Fibroblast of peridontal ligament (primary cell): ENCODE measurements around the gene CDC25B.
A peak's percentile ranks its signal among the peaks of the same experiment; 100 is the strongest.

Experiments
- DNase-seq: peaks from one replicate; pipeline ENCODE4 v3.0.0-alpha.2; 2010; ENCODE audit errors: extremely low read depth

Gene CDC25B

GRCh38 chr20:3763671-3764601 is 32.2 kb upstream of the CDC25B start:
- DNase-seq, result no peak

DNA sequence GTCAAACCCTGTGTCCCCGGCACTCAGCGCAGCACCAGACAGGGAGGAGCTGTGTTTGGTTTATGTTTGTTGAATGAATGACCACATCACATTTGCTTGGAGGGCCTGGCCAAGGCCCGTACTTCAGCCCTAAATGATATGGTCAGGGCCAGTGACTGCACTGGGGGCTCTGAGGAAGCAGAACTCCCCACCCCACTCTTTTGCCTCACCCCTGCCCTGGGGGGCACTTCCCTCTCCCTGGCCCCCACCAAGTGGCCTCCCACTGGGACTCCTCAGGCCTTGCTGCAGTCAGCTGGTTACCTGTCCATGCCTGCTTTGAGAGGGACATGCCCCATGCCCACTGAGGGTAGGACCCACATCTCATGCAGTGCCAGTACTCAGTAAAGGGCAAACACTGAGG is 31.5 kb upstream of the CDC25B start:
- DNase-seq, result no peak

DNA sequence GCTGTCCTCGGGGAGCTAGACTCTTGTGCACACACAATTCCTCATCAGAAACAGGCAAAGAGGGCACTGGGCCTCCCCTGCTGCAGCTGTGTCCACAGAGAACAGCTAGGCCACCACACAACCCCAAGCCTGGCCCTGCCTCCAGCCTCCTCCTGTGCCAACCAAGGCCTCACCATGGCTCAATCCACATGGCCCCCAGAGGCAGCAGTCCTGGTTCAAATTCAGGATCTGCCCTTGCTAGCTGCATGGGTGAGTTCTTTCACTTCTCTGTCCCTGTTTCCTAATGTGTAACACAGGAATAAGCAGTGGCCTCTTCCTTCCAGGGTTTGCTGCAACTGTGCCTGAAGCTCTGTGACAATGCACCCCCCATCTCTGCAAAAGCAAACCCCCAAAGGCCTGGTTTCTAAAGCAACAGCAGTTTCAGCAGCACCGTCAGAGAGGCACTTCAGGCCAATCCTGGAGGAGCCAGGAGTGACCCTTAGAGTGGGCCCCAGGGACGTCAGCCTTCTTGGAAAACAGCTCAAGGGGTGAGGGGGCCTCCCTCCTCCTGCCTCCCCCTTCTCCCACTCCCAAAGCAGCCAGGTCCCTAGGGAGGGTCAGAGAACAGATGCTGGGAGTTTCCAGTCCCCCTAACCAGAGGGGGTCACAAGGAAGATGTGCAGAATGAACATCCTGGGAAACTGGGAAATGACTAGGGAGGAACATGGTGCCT is 30.8 kb upstream of the CDC25B start:
- no peak for DNase-seq

DNA sequence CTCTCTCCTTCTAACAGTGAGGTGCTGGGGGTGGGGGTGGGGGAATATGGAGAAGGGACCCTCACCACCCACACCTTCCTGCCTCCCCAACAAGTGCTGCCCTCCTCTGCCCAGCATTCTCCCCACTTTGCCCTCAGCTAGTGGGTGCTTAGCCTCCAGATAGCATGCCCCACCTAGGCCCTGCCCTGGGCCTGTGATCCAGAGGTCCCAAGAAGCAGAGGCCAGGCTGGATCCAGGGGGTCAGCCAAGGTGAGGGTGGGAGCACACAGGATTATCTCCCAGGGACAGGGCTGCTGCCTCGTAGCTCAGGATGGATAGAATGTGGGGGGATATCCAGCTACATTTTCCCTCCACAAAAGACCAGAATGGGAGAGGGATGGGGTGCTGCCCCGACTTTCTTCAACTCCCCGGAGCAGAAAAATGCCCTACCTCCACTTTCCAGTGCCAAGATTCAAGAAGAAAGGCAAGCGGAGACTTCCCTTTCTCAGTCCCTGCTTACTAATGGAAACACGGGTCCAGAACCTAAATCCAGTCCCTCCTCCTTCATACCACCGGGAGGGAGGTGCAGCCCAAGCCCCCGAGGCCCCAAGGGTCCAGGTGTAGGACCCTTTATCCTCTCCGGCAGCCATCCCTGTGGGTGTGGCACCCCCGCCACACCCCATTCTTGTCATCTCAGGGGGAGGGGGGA is 29.5 kb upstream of the CDC25B start:
- DNase-seq, result no peak

GRCh38 chr20:3767110-3767426 is 29.0 kb upstream of the CDC25B start:
- no peak for DNase-seq

DNA sequence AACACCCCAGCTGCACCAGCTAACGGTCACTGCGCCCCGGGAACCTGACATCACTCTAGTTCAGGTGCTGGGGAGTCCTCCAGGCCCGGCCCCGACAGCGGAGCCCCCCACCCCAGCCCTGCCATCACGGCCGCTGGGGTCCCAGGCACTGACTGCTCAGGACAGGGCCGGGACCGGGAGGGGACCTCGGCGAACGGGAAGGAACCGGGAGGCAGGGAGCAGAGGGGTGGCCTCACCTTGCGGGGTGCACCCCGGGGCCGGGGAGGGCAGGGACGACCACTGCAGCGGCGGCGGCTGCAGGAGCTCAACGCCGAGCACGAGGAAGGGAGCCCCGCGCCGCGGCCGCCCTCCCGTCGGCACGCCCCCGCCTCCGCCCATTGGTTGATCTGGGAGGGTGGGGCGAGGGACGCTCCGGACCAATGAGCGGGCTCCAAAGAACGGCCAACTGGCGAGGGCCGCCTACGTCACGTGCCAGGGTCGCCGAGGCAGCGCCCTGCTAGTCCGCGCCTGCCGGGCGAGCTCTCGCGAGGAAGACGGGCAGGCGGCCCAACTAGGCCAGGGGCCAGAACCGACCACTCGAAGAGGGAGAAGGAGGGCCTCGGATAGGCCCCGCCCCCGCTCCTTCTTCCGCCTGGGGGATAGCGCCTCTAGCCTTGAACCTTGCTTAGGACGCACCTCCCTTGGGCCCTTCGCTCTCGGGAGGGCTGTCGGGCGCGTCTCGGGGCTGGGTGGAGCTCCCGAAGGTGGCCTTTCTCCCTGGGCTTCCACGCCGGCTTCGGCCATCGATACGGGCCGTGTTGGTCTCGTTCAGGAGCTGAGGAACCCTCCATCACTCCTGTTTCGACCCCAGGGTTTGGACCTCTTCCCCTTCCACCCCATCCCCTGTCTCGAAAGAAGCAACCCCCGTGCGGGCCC is 28.4 kb upstream of the CDC25B start, which contains the start of gene ADISSP:
Gene ADISSP (minus strand): TSS at position 327 of the 915 bp plus-strand sequence. CDS start 7,653 bp downstream, outside the sequence.
- DNase-seq, result peak; percentile 96

GRCh38 chr20:3768342-3769130 is 27.6 kb upstream of the CDC25B start:
- DNase-seq, result peak; percentile 62

DNA sequence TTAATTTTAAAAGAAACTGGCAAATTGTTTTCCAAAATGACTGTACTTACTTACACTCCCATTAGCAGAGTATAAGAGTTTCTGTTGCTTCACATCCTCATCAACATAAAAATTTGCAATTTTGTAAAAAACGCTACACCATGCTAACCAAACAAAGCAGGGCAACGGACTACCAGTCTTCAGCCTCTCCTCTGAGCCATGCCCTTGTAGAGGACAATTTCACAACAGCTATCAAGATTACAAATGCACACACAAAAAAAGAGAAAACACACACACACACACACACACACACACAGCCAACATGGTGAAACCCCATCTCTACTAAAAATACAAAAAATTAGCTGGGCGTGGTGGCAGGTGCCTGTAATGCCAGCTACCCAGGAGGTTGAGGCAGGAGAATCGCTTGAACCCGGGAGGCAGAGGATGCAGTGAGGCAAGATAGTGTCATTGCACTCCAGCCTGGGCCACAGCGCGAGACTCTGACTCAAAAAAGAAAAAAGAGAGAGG is 24.5 kb upstream of the CDC25B start:
- no peak for DNase-seq

GRCh38 chr20:3775457-3776108 is 20.5 kb upstream of the CDC25B start:
- DNase-seq, result no peak

DNA sequence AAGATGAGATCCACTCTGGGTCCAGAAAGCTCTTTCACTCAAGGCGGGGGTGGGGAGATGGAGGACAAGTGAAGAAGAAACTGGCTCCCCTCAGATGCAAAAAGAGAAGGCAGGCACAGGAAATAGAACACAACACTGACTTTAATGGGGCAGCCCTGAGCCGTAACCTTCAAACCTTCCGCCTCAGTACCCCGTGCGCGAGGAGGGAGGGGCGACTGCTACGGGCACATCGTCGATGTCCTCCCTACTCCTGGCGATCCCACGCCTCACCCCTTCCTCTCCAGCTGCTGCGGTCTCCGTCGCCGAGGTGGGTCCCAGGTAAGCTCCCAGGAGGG is 18.8 kb upstream of the CDC25B start:
- no peak for DNase-seq

DNA sequence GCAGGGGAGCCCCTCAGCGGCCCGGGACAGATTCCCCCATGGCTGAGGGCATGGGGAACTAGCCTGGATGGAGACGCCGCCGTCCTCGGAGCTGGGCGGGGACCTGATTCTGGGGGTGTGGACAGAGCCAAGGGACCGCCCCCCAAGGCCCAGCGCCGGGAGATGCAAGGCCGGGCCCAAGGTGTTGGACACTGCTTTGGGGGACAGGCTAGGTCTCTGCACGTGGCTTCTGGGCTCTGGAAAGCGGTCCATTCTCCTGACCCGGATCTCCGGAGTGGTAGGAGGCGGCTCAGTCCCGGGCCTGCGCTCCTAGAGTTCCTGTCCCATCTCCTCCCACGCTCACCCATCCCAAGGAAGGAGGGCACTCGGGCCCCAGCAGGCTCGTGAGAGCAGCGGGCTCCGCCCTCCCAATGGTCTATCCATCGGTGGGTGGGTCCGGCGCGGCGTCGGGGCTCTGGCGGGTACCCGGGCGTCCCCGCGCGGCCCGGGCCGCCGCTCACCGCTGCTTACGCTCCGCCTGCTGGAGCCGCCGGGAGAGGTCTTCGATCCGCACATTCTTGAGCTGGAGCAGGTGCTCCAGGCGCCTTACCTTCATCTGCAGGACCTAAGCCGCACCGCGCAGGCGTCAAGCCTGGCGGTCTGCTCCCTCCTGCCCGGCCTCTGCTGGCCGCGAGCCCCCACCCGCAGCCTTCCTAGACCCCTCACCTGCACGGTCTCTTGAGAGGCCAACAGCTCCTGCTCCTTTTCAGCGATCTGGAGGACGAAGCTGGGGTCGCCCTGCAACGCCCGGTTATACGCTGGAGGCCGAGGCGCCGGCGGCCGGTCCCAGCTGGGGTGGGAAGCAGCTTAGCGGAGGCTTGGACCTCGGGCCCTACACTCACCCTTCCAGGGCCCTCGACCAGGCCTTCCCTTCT is 18.1 kb upstream of the CDC25B start:
- DNase-seq, result no peak

GRCh38 chr20:3778976-3779375 is 17.1 kb upstream of the CDC25B start:
- no peak for DNase-seq

DNA sequence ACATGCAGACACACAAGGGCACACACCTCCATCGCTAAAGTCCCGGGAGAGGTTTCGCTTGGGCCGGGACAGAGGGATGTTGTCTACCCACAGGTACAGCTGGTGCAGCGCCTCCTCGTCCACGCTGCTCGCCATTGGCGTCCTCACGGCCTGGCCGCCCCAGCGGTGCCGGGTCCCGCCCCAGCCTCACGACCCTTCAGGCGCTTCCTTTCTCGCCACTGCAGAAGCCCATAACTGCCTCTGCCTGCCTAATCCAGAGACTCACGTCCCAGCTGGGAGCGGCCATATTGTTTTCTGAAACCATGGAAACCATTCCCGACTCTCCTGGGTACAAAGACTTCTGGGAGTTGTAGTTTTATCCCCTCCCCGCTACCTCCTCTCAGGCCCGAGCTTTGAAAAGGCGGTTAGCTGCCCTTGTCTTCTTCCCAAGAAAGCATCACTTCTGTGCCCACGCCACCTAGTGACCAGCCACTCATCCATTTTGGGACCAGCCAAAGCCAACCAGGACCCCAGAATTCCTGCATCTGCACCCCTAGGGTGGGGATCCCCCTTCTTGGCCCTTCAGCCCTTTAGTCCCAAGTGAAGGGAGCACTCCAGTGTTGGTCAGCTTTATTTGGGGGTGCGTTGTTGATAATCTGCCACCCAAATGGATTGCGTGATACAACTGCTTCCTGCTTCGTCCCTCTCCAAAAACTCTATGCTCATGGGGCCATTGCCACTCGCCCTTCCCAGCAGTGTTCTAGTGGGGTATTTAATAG is 14.8 kb upstream of the CDC25B start, which contains the start of gene SPEF1:
Gene SPEF1 (minus strand): TSS at position 296 of the 758 bp plus-strand sequence. CDS start 161 bp downstream, at position 135.
- DNase-seq, result peak; percentile 95

DNA sequence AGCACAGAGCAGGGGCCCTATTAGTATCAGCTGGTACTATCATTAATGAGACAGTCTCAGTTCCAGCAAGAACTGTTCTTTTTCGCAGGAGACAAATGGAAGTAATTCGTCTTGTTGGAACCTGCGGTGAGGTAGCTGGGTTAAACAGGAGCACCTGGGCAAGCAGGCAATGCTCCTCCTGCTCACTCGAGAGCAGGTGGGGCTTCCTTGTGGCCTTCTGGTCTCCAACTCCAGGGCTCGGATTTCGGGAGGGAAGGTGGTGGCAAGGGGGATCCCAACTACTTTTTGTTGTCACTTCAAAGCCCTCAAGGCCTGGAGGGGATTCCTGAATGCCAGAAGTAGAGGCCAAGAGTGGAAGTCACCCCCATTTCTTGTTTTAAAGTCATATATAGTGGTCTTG is 13.5 kb upstream of the CDC25B start:
- no peak for DNase-seq

- no peak for DNase-seq
These were observed 13.0 kb upstream of the CDC25B start for GRCh38 chr20:3783068-3783489.

GRCh38 chr20:3783511-3784195 is 12.5 kb upstream of the CDC25B start:
- no peak for DNase-seq

- DNase-seq, result no peak
These were observed 11.8 kb upstream of the CDC25B start for GRCh38 chr20:3784216-3784853.
